ENCODE measurements around the gene RIF1.

GRCh38 chr2:151526572-151527090, 116.9 kb downstream of the RIF1 start:
- no peak for TF ChIP-seq POLR2A (IDR thresholded peaks at IDR 0.05)
- no peak for TF ChIP-seq CTCF (IDR thresholded peaks at IDR 0.05)
- no peak for TF ChIP-seq POLR2AphosphoS5 (IDR thresholded peaks at IDR 0.05)
- TF ChIP-seq EP300 (IDR thresholded peaks at IDR 0.05), result no peak

Data from suprapubic skin (tissue), 4 donors.